Measurements from ENCODE around the gene MAML2. TPM values are rescaled to one million over a fixed set of nuclear protein-coding genes. Genes with fewer than 3 reads are reported as not detected.

MAML2 gene
- total and polyA plus RNA-seq, 9 of the 15 experiments (the other 6 are each of a cell fraction or from before 2014, with no cell fraction given): 0.79 to 6.8 (median 4.8) TPM

DNA sequence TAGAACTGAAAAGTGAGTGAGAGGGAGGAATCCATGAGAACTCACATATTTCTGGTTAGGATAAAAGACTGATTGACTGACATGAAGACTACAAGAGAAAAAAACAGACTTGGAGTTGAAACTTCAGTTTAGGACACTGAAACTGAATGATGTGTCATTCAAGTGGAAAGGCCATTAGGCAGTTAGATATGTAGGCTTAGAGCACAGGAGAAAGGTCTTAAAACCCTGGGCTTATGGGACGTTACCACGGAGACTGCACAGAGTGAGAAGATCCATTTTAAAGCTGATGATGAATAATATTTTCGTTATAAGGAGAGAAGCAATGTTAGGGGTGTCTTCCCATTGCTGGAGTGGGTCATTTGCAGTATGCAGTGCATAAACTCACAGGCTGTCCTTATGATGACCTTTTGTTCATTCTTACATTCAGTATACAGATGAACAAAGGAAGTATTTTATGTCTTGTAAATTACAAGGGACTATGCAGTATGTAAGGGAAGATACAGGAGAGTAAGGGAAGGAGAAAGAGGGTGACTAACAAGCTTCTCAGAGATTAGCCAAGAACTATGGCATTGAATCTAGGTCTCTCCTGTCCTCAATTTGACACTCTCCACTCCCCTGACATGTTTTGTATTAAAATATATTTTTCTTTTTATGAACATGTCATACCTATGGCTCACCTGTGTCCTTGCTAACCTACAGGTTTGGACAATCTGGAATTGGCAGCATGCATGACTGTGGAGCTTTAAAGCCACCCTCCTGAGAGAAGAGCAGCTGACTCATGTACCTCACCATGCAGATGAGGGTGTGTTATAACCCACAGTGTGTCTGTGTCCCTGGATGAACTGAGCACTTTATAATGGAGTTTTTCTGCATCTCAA is 63.7 kb downstream of the MAML2 start (continued):
- TF ChIP-seq, protein P1, sequence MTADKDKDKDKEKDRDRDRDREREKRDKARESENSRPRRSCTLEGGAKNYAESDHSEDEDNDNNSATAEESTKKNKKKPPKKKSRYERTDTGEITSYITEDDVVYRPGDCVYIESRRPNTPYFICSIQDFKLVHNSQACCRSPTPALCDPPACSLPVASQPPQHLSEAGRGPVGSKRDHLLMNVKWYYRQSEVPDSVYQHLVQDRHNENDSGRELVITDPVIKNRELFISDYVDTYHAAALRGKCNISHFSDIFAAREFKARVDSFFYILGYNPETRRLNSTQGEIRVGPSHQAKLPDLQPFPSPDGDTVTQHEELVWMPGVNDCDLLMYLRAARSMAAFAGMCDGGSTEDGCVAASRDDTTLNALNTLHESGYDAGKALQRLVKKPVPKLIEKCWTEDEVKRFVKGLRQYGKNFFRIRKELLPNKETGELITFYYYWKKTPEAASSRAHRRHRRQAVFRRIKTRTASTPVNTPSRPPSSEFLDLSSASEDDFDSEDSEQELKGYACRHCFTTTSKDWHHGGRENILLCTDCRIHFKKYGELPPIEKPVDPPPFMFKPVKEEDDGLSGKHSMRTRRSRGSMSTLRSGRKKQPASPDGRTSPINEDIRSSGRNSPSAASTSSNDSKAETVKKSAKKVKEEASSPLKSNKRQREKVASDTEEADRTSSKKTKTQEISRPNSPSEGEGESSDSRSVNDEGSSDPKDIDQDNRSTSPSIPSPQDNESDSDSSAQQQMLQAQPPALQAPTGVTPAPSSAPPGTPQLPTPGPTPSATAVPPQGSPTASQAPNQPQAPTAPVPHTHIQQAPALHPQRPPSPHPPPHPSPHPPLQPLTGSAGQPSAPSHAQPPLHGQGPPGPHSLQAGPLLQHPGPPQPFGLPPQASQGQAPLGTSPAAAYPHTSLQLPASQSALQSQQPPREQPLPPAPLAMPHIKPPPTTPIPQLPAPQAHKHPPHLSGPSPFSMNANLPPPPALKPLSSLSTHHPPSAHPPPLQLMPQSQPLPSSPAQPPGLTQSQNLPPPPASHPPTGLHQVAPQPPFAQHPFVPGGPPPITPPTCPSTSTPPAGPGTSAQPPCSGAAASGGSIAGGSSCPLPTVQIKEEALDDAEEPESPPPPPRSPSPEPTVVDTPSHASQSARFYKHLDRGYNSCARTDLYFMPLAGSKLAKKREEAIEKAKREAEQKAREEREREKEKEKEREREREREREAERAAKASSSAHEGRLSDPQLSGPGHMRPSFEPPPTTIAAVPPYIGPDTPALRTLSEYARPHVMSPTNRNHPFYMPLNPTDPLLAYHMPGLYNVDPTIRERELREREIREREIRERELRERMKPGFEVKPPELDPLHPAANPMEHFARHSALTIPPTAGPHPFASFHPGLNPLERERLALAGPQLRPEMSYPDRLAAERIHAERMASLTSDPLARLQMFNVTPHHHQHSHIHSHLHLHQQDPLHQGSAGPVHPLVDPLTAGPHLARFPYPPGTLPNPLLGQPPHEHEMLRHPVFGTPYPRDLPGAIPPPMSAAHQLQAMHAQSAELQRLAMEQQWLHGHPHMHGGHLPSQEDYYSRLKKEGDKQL (CRISPR knock-in tag; IDR thresholded peaks at IDR 0.05; ENCODE audit: borderline replicate concordance): no peak
- TF ChIP-seq RBFOX2 (IDR thresholded peaks at IDR 0.05; ENCODE audit: low read depth, low read length) (no peak), ZNF707 (CRISPR knock-in tag; conservative IDR thresholded peaks at IDR 0.05) (no peak), WHSC1 (IDR thresholded peaks at IDR 0.05; ENCODE audit: low read length) (no peak), NCOA1 (IDR thresholded peaks at IDR 0.05; ENCODE audit: low read depth) (peak; percentile 25; the same call in 1 of the 2 replicates), ZNF561 (CRISPR knock-in tag; conservative IDR thresholded peaks at IDR 0.05) (no peak), MEF2D (tag; conservative IDR thresholded peaks at IDR 0.05; ENCODE audit: low read depth) (no peak), ELF4 (CRISPR knock-in tag; IDR thresholded peaks at IDR 0.05) (no peak), ARID1B (IDR thresholded peaks at IDR 0.05) (peak; percentile 61), BMI1 (IDR thresholded peaks at IDR 0.05; ENCODE audit: low read length) (no peak), JUND (IDR thresholded peaks at IDR 0.05; ENCODE audit: borderline replicate concordance, low read depth, low read length) (peak; percentile 52; the same call in 1 of the 2 replicates), JUND (tag; IDR thresholded peaks at IDR 0.05; ENCODE audit: borderline replicate concordance, low read depth, low read length) (peak; percentile 77; the same call in 2 of the 3 replicates), GATAD2B (IDR thresholded peaks at IDR 0.05; ENCODE audit: borderline replicate concordance) (no peak), PPARD (CRISPR knock-in tag; IDR thresholded peaks at IDR 0.05) (no peak), GTF2A2 (tag; IDR thresholded peaks at IDR 0.05) (no peak), CHAMP1 (IDR thresholded peaks at IDR 0.05) (no peak), CBX3 (IDR thresholded peaks at IDR 0.05; ENCODE audit: borderline replicate concordance in 1 of 2, low read length in 2 of 2) (no peak), SUPT5H (IDR thresholded peaks at IDR 0.05) (no peak)
- TF ChIP-seq, protein P2, sequence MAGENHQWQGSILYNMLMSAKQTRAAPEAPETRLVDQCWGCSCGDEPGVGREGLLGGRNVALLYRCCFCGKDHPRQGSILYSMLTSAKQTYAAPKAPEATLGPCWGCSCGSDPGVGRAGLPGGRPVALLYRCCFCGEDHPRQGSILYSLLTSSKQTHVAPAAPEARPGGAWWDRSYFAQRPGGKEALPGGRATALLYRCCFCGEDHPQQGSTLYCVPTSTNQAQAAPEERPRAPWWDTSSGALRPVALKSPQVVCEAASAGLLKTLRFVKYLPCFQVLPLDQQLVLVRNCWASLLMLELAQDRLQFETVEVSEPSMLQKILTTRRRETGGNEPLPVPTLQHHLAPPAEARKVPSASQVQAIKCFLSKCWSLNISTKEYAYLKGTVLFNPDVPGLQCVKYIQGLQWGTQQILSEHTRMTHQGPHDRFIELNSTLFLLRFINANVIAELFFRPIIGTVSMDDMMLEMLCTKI (IDR thresholded peaks at IDR 0.05; ENCODE audit: partially characterized antibody): no peak

Measured in K562 (cell line).